ENCODE measurements around the gene IGLL1.
"Not testable (repeated sequence)": the region's sequence is repeated elsewhere in the genome, so short reads cannot be mapped to it uniquely, and the experiment has no call there.

IGLL1 gene

GRCh38 chr22:23591201-23591791 is 11.2 kb upstream of the IGLL1 start:
- DNase-seq = no peak

GRCh38 chr22:23583836-23584235 is 3.7 kb upstream of the IGLL1 start:
- no peak for DNase-seq

GRCh38 chr22:23583153-23583552 is 3.1 kb upstream of the IGLL1 start:
- no peak for DNase-seq

- no peak for DNase-seq
These were observed 1.2 kb upstream of the IGLL1 start for GRCh38 chr22:23581260-23581650.

GRCh38 chr22:23580576-23581259 is 628 bp upstream of the IGLL1 start:
- DNase-seq = no peak

GRCh38 chr22:23579280-23579679 is 810 bp downstream of the IGLL1 start:
- no peak for DNase-seq

- DNase-seq = no peak
These were observed 1.8 kb downstream of the IGLL1 start for GRCh38 chr22:23578306-23578705.

- no peak for DNase-seq
These were observed 3.4 kb downstream of the IGLL1 start for GRCh38 chr22:23576681-23577080.

- DNase-seq = no peak
These were observed 4.5 kb downstream of the IGLL1 start for GRCh38 chr22:23575601-23576000.

- DNase-seq = no peak
These were observed 5.2 kb downstream of the IGLL1 start for GRCh38 chr22:23574877-23575276.

GRCh38 chr22:23574371-23574811 is 5.7 kb downstream of the IGLL1 start:
- DNase-seq = no peak

GRCh38 chr22:23573701-23574235 is 6.3 kb downstream of the IGLL1 start:
- not testable (repeated sequence) for DNase-seq

- not testable (repeated sequence) for DNase-seq
These were observed 7.0 kb downstream of the IGLL1 start for GRCh38 chr22:23573106-23573505.

GRCh38 chr22:23571486-23571885 is 8.6 kb downstream of the IGLL1 start:
- DNase-seq = no peak

GRCh38 chr22:23570681-23571080 is 9.4 kb downstream of the IGLL1 start:
- DNase-seq = no peak

- no peak for DNase-seq
These were observed 10.4 kb downstream of the IGLL1 start for GRCh38 chr22:23569716-23570115.

GRCh38 chr22:23569291-23569690 is 10.8 kb downstream of the IGLL1 start:
- no peak for DNase-seq

GRCh38 chr22:23566705-23567475 is 13.2 kb downstream of the IGLL1 start:
- no peak for DNase-seq

- DNase-seq = no peak
These were observed 14.0 kb downstream of the IGLL1 start for GRCh38 chr22:23565915-23566704.

GRCh38 chr22:23565305-23565914 is 14.7 kb downstream of the IGLL1 start:
- DNase-seq = no peak

- no peak for DNase-seq
These were observed 15.8 kb downstream of the IGLL1 start for GRCh38 chr22:23564276-23564675.

- DNase-seq = no peak
These were observed 17.0 kb downstream of the IGLL1 start for GRCh38 chr22:23563111-23563510.

GRCh38 chr22:23562186-23562585 is 17.9 kb downstream of the IGLL1 start:
- DNase-seq = no peak

Data from NCI-H187 treated with DMSO at 0.1 percent for 48 hours (cell line).